Natural killer cell treated with Interleukin-12 subunit alpha and Interleukin-12 subunit beta and Interleukin-15 and Interleukin-18, amount 100 ng/mL, for 72 hours (primary cell): ENCODE results near the gene CYP2C19. TPM values are rescaled to one million over a fixed set of nuclear protein-coding genes. Genes with fewer than 3 reads are reported as not detected.
"Not testable (repeated sequence)": the region's sequence is repeated elsewhere in the genome, so short reads cannot be mapped to it uniquely, and the experiment has no call there.

Source experiments
- ATAC-seq, 2 donors: fragments of 150-1000 bp; cut with Tn5 transposase in 1 of 2; sonication (Bioruptor Pico), chemical (Tn5 transposase) in 1 of 2; 2 replicates each; pipeline ENCODE4 v1.10.0; 2021
- DNase-seq: peaks from one replicate; pipeline ENCODE4 v3.0.0; 2022; ENCODE audit warnings: low spot score
- H3K27ac Mint-ChIP-seq, 2 donors: 1 replicate in 1 of 2; 2 replicates in 1 of 2; pipeline ENCODE4 v1.8.0; 2022; ENCODE audit warnings: mixed read lengths in 2 of 2, mild to moderate bottlenecking in 1 of 2, moderate library complexity in 1 of 2
- H3K27me3 Mint-ChIP-seq, 2 donors: 1 replicate in 1 of 2; 2 replicates in 1 of 2; pipeline ENCODE4 v1.8.0; 2022; ENCODE audit warnings: mixed read lengths in 2 of 2
- H3K36me3 Mint-ChIP-seq: one replicate; pipeline ENCODE4 v1.8.0; 2022; ENCODE audit warnings: mixed read lengths
- H3K4me1 Mint-ChIP-seq, 2 donors: 1 replicate in 1 of 2; 2 replicates in 1 of 2; pipeline ENCODE4 v1.8.0; 2022; ENCODE audit warnings: low read depth in 2 of 2, mixed read lengths in 2 of 2, mild to moderate bottlenecking in 1 of 2
- H3K4me3 Mint-ChIP-seq: one replicate; pipeline ENCODE4 v1.8.0; 2022; ENCODE audit warnings: mixed read lengths
- H3K9me3 Mint-ChIP-seq: 2 replicates; pipeline ENCODE4 v1.8.0; 2022; ENCODE audit warnings: mixed read lengths
- total RNA-seq, 2 donors: library from RNA; stranded (reverse); gene quantifications; one replicate each; pipeline ENCODE4 v1.2.3, GENCODE V29; 2022

The CYP2C19 gene
- total RNA-seq, 2 donors from 2014 or later, result not detected

GRCh38 chr10:94830025-94830424 is 67.5 kb downstream of the CYP2C19 start:
- H3K4me1 Mint-ChIP-seq, DNase-seq, H3K36me3 Mint-ChIP-seq, H3K27ac Mint-ChIP-seq, H3K4me3 Mint-ChIP-seq, H3K27me3 Mint-ChIP-seq, ATAC-seq: not testable (repeated sequence)
- peaks cover 15% of the 10 kb centered on the region for H3K9me3 Mint-ChIP-seq

- peaks cover 17% of the 10 kb centered on the region for H3K9me3 Mint-ChIP-seq
- H3K4me1 Mint-ChIP-seq, result no peaks in the 10 kb centered on the region
- DNase-seq, result no peak
- no peak overlapping the region for H3K27ac Mint-ChIP-seq
- peaks cover 5% of the 10 kb centered on the region for H3K36me3 Mint-ChIP-seq
- ATAC-seq, result no peak
- no peak overlapping the region for H3K4me3 Mint-ChIP-seq
- H3K27me3 Mint-ChIP-seq, result no peaks in the 10 kb centered on the region
These were observed 83.7 kb downstream of the CYP2C19 start for GRCh38 chr10:94846204-94846603.

- Mint-ChIP-seq H3K27me3 (no peaks in the 10 kb centered on the region), H3K4me1 (no peaks in the 10 kb centered on the region), H3K36me3 (peaks cover 5% of the 10 kb centered on the region), H3K9me3 (peaks cover 20% of the 10 kb centered on the region), H3K27ac (no peak overlapping the region), H3K4me3 (no peak overlapping the region)
- DNase-seq, result no peak
- ATAC-seq, result no peak
These were observed 88.3 kb downstream of the CYP2C19 start for GRCh38 chr10:94850766-94851165.

- Mint-ChIP-seq H3K4me1 (no peaks in the 10 kb centered on the region), H3K36me3 (peaks cover 5% of the 10 kb centered on the region), H3K9me3 (peaks cover 20% of the 10 kb centered on the region), H3K27me3 (no peaks in the 10 kb centered on the region), H3K27ac (no peak overlapping the region), H3K4me3 (no peak overlapping the region)
- DNase-seq (no peak), ATAC-seq (no peak)
These were observed 88.8 kb downstream of the CYP2C19 start for GRCh38 chr10:94851263-94851662.

- Mint-ChIP-seq H3K27me3 (no peaks in the 10 kb centered on the region), H3K27ac (no peak overlapping the region), H3K36me3 (peaks cover 5% of the 10 kb centered on the region), H3K4me3 (no peak overlapping the region), H3K9me3 (peaks cover 25% of the 10 kb centered on the region), H3K4me1 (no peaks in the 10 kb centered on the region)
- ATAC-seq, result no peak
- DNase-seq, result no peak
These were observed 90.0 kb downstream of the CYP2C19 start for GRCh38 chr10:94852438-94852837.

GRCh38 chr10:94853065-94853464 is 90.6 kb downstream of the CYP2C19 start:
- no peaks in the 10 kb centered on the region for H3K4me1 Mint-ChIP-seq
- H3K27ac Mint-ChIP-seq, result no peak overlapping the region
- H3K9me3 Mint-ChIP-seq, result peaks cover 27% of the 10 kb centered on the region
- H3K36me3 Mint-ChIP-seq, result peaks cover 5% of the 10 kb centered on the region
- H3K27me3 Mint-ChIP-seq, result no peaks in the 10 kb centered on the region
- no peak for ATAC-seq
- H3K4me3 Mint-ChIP-seq, result no peak overlapping the region
- DNase-seq, result no peak

- H3K27ac Mint-ChIP-seq, result no peak overlapping the region
- no peaks in the 10 kb centered on the region for H3K27me3 Mint-ChIP-seq
- no peaks in the 10 kb centered on the region for H3K4me1 Mint-ChIP-seq
- no peaks in the 10 kb centered on the region for H3K36me3 Mint-ChIP-seq
- no peak overlapping the region for H3K4me3 Mint-ChIP-seq
- peaks cover 23% of the 10 kb centered on the region for H3K9me3 Mint-ChIP-seq
- ATAC-seq (no peak), DNase-seq (no peak)
These were observed 95.5 kb downstream of the CYP2C19 start for GRCh38 chr10:94858005-94858404.

- DNase-seq, result no peak
- ATAC-seq, result no peak
- Mint-ChIP-seq H3K9me3 (peaks cover 20% of the 10 kb centered on the region), H3K4me3 (no peak overlapping the region), H3K36me3 (no peaks in the 10 kb centered on the region), H3K4me1 (no peaks in the 10 kb centered on the region), H3K27me3 (no peaks in the 10 kb centered on the region), H3K27ac (no peak overlapping the region)
These were observed 96.6 kb downstream of the CYP2C19 start for GRCh38 chr10:94859086-94859485.

GRCh38 chr10:94878649-94879048 is 116.2 kb downstream of the CYP2C19 start:
- H3K4me1 Mint-ChIP-seq, result no peaks in the 10 kb centered on the region
- no peak for ATAC-seq
- no peaks in the 10 kb centered on the region for H3K36me3 Mint-ChIP-seq
- H3K9me3 Mint-ChIP-seq, result peaks cover 30% of the 10 kb centered on the region
- no peak overlapping the region for H3K27ac Mint-ChIP-seq
- no peak overlapping the region for H3K4me3 Mint-ChIP-seq
- no peaks in the 10 kb centered on the region for H3K27me3 Mint-ChIP-seq
- no peak for DNase-seq

GRCh38 chr10:94879214-94879613 is 116.7 kb downstream of the CYP2C19 start:
- peaks cover 28% of the 10 kb centered on the region for H3K9me3 Mint-ChIP-seq
- H3K4me1 Mint-ChIP-seq, result no peaks in the 10 kb centered on the region
- DNase-seq (no peak), ATAC-seq (no peak)
- no peak overlapping the region for H3K27ac Mint-ChIP-seq
- H3K4me3 Mint-ChIP-seq, result no peak overlapping the region
- no peaks in the 10 kb centered on the region for H3K27me3 Mint-ChIP-seq
- no peaks in the 10 kb centered on the region for H3K36me3 Mint-ChIP-seq

- no peak for ATAC-seq
These were observed 126.6 kb downstream of the CYP2C19 start for GRCh38 chr10:94889123-94889522.

GRCh38 chr10:94890264-94891022 is 128.0 kb downstream of the CYP2C19 start:
- no peak for DNase-seq
- no peak for ATAC-seq
- Mint-ChIP-seq H3K9me3 (peaks cover 5% of the 10 kb centered on the region), H3K27me3 (no peaks in the 10 kb centered on the region), H3K36me3 (no peaks in the 10 kb centered on the region), H3K27ac (no peak overlapping the region), H3K4me3 (no peak overlapping the region), H3K4me1 (no peaks in the 10 kb centered on the region)

More at GRCh38 chr10:94889123-94889522, 126.6 kb downstream of the CYP2C19 start:
- H3K9me3 Mint-ChIP-seq, result peaks cover under 1% of the 10 kb centered on the region
- H3K4me3 Mint-ChIP-seq, result no peak overlapping the region
- no peak overlapping the region for H3K27ac Mint-ChIP-seq
- H3K4me1 Mint-ChIP-seq, result no peaks in the 10 kb centered on the region
- DNase-seq, result no peak
- no peaks in the 10 kb centered on the region for H3K27me3 Mint-ChIP-seq
- no peaks in the 10 kb centered on the region for H3K36me3 Mint-ChIP-seq

GRCh38 chr10:94898414-94898813 is 135.9 kb downstream of the CYP2C19 start:
- H3K27me3 Mint-ChIP-seq, H3K27ac Mint-ChIP-seq, H3K4me3 Mint-ChIP-seq, H3K4me1 Mint-ChIP-seq, ATAC-seq, DNase-seq, H3K36me3 Mint-ChIP-seq: not testable (repeated sequence)
- H3K9me3 Mint-ChIP-seq, result peaks cover 12% of the 10 kb centered on the region

- Mint-ChIP-seq H3K9me3 (peaks cover 8% of the 10 kb centered on the region), H3K27ac (no peak overlapping the region), H3K4me1 (no peaks in the 10 kb centered on the region), H3K36me3 (no peaks in the 10 kb centered on the region), H3K27me3 (no peaks in the 10 kb centered on the region), H3K4me3 (no peak overlapping the region)
- ATAC-seq, result no peak
- no peak for DNase-seq
These were observed 139.6 kb downstream of the CYP2C19 start for GRCh38 chr10:94902080-94902479.

- DNase-seq (no peak), ATAC-seq (no peak)
- no peaks in the 10 kb centered on the region for H3K36me3 Mint-ChIP-seq
- no peaks in the 10 kb centered on the region for H3K4me1 Mint-ChIP-seq
- peaks cover 4% of the 10 kb centered on the region for H3K9me3 Mint-ChIP-seq
- no peaks in the 10 kb centered on the region for H3K27me3 Mint-ChIP-seq
- no peak overlapping the region for H3K27ac Mint-ChIP-seq
- H3K4me3 Mint-ChIP-seq, result no peak overlapping the region
These were observed 140.1 kb downstream of the CYP2C19 start for GRCh38 chr10:94902570-94902969.
